GM23248 (cell line): ENCODE results near the gene DYNLRB1.

ENCODE experiments used
- EZH2 ChIP-seq: fragments of 200-600 bp; sonication (generic); IDR thresholded peaks from 2 replicates; pipeline ENCODE4 v1.6.1; 2018; ENCODE audit warnings: antibody characterized with exemption, mild to moderate bottlenecking; ENCODE audit not compliant: insufficient read depth, poor library complexity, severe bottlenecking
- EZH2phosphoT487 ChIP-seq: fragments of 200-600 bp; sonication (generic); IDR thresholded peaks from 2 replicates; pipeline ENCODE4 v1.6.1; 2018; ENCODE audit warnings: antibody characterized with exemption, moderate library complexity, mild to moderate bottlenecking, low read depth; ENCODE audit not compliant: insufficient read depth

DNA sequence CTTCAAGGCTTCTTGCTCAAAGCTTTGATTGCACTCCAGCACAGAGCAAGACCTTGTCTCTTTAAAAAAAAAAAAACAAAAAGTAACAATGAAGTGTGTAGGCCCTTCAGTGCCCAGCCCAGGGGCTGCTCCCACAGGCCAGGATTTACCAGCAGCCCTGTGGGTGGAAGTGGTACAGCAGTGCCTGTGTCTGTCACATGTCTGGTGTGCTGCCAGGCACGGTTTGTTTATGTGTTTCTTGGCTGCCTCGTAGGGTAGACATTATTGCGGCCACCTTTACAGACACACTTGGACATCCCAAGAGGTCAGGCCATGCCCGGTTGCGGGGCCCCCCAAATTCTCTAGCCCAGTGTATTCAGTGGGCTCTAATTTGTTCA lies 12.7 kb downstream of the DYNLRB1 start:
- TF ChIP-seq EZH2phosphoT487: no peak
- TF ChIP-seq EZH2: no peak
